Neural cell (in vitro differentiated cells): ENCODE measurements around the gene TRIO. TPM values are rescaled to one million over a fixed set of nuclear protein-coding genes. Genes with fewer than 3 reads are reported as not detected.

Source experiments
- H2AFZ ChIP-seq: fragments of 200-600, 300-800 bp; sonication (generic), shearing (Covaris generic); 2 replicates; pipeline ENCODE4 v1.6.0; 2014; ENCODE audit warnings: low read depth, mild to moderate bottlenecking, antibody characterized with exemption, low read length, moderate library complexity
- H3F3A ChIP-seq: fragments of 200-600 bp; shearing (Covaris generic); 2 replicates; pipeline ENCODE4 v1.6.1; 2016; ENCODE audit warnings: mild to moderate bottlenecking, moderate library complexity, mixed read lengths, antibody characterized with exemption, low read length; ENCODE audit not compliant: insufficient read depth, poor library complexity, severe bottlenecking
- H3K27ac ChIP-seq: fragments of 200-600, 300-800 bp; sonication (generic), shearing (Covaris generic); 2 replicates; pipeline ENCODE4 v1.5.1; 2014; ENCODE audit warnings: mild to moderate bottlenecking, low read length, moderate library complexity
- H3K27me3 ChIP-seq: fragments of 300-800, 200-600 bp; sonication (generic), shearing (Covaris generic); 2 replicates; pipeline ENCODE4 v1.6.0; 2014; ENCODE audit warnings: mild to moderate bottlenecking, low read depth, low read length, moderate library complexity; ENCODE audit not compliant: insufficient read depth
- H3K36me3 ChIP-seq: fragments of 300-800, 200-600 bp; sonication (generic), shearing (Covaris generic); 2 replicates; pipeline ENCODE4 v1.5.1; 2014; ENCODE audit warnings: mild to moderate bottlenecking, antibody characterized with exemption, low read length, moderate library complexity; ENCODE audit not compliant: insufficient read depth
- H3K4me2 ChIP-seq: fragments of 300-800, 200-600 bp; sonication (generic), shearing (Covaris generic); 2 replicates; pipeline ENCODE4 v1.6.0; 2014; ENCODE audit warnings: mild to moderate bottlenecking, low read length
- H3K4me3 ChIP-seq: fragments of 300-800, 200-600 bp; sonication (generic), shearing (Covaris generic); 2 replicates; pipeline ENCODE4 v1.5.1; 2014; ENCODE audit warnings: mild to moderate bottlenecking, low read length, moderate library complexity
- H3K79me2 ChIP-seq: fragments of 200-600 bp; shearing (Covaris generic); replicated peaks from 2 replicates; pipeline ENCODE4 v1.6.0; 2014; ENCODE audit warnings: mild to moderate bottlenecking, low read length, moderate library complexity; ENCODE audit not compliant: insufficient read depth
- H3K9ac ChIP-seq: fragments of 300-800, 200-600 bp; sonication (generic), shearing (Covaris generic); 2 replicates; pipeline ENCODE4 v1.6.1; 2016; ENCODE audit warnings: mild to moderate bottlenecking, low read length, mixed read lengths
- H3K9me2 ChIP-seq: fragments of 200-600 bp; shearing (Covaris generic); 2 replicates; pipeline ENCODE4 v1.6.1; 2016; ENCODE audit warnings: mild to moderate bottlenecking, low read length, mixed read lengths; ENCODE audit not compliant: insufficient read depth
- H3K9me3 ChIP-seq: fragments of 200-600, 300-800 bp; sonication (generic), shearing (Covaris generic); 2 replicates; pipeline ENCODE4 v1.6.1; 2016; ENCODE audit warnings: mild to moderate bottlenecking, mixed run types, low read length, moderate library complexity, mixed read lengths
- H4K20me1 ChIP-seq: fragments of 200-600 bp; shearing (Covaris generic); 2 replicates; pipeline ENCODE4 v1.6.1; 2016; ENCODE audit warnings: mild to moderate bottlenecking, mixed run types; ENCODE audit not compliant: insufficient read depth
- EP300 ChIP-seq: fragments of 450-650 bp; conservative IDR thresholded peaks from 2 replicates; pipeline ENCODE4 v1.6.1; 2014; ENCODE audit warnings: antibody characterized with exemption, mild to moderate bottlenecking, moderate library complexity; ENCODE audit not compliant: poor library complexity, severe bottlenecking
- EZH2 ChIP-seq: fragments of 200-600, 300-800 bp; shearing (Covaris generic), sonication (generic); IDR thresholded peaks from 2 replicates; pipeline ENCODE4 v1.6.1; 2014; ENCODE audit warnings: antibody characterized with exemption, low read length, borderline replicate concordance, mild to moderate bottlenecking; ENCODE audit not compliant: insufficient read depth, poor library complexity, severe bottlenecking
- MXI1 ChIP-seq: fragments of 450-650 bp; conservative IDR thresholded peaks from 2 replicates; pipeline ENCODE4 v1.6.1; 2014; ENCODE audit warnings: antibody characterized with exemption, mild to moderate bottlenecking; ENCODE audit not compliant: poor library complexity, severe bottlenecking
- POLR2AphosphoS5 ChIP-seq: IDR thresholded peaks from 2 replicates; pipeline ENCODE4 v1.6.1; 2012
- RAD21 ChIP-seq: fragments of 450-650 bp; conservative IDR thresholded peaks from 2 replicates; pipeline ENCODE4 v1.6.1; 2014; ENCODE audit warnings: antibody characterized with exemption, mild to moderate bottlenecking, moderate library complexity
- SMC3 ChIP-seq: fragments of 450-650 bp; conservative IDR thresholded peaks from 2 replicates; pipeline ENCODE4 v1.6.1; 2014; ENCODE audit warnings: antibody characterized with exemption, mild to moderate bottlenecking, moderate library complexity; ENCODE audit not compliant: poor library complexity
- TAF1 ChIP-seq: IDR thresholded peaks from 2 replicates; pipeline ENCODE4 v1.6.1; 2012; ENCODE audit warnings: low read depth
- polyA plus RNA-seq: library from polyadenylated mRNA; depleted of rRNA; stranded (reverse); fragments of >200 nt; gene quantifications from 2 replicates; pipeline ENCODE4 v1.2.3, GENCODE V29; 2014
- TF ChIP-seq, protein P1 (sequence below): fragments of 450-650 bp; IDR thresholded peaks from 2 replicates; pipeline ENCODE4 v1.5.1; 2014; ENCODE audit warnings: antibody characterized with exemption, mild to moderate bottlenecking, moderate library complexity; ENCODE audit not compliant: poor library complexity, severe bottlenecking
- TF ChIP-seq, protein P2 (sequence below): IDR thresholded peaks from 2 replicates; pipeline ENCODE4 v1.6.1; 2012; ENCODE audit warnings: borderline replicate concordance

Gene TRIO
- polyA plus RNA-seq, 1 donor from 2014 or later = 168 TPM

DNA sequence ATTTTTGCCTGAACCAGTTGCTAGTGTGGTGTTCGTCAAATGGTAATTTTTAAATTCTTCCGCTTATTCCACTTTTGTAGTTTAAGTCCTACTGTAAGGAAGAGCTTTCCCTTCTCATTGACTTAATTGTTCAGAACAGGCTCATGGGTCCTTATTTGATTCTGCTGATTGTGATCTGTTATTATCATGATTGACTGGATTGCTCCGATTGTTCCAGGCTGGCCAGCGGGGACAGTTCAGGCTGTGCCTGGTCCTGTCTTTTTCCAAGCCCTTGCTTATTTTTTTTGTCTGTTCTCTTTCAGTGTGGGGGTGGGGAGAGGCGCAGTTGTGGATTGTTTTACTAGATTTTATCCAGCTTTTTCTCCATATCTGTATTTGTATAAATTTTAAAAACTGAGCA is 52.4 kb downstream of the TRIO start:
- peaks cover 91% of the 10 kb centered on the region for H3K79me2 ChIP-seq
- H3K9me3 ChIP-seq = no peaks in the 10 kb centered on the region
- H3K9me2 ChIP-seq = no peaks in the 10 kb centered on the region
- no peak overlapping the region for H3K27ac ChIP-seq
- no peak overlapping the region for H3K4me2 ChIP-seq
- TF ChIP-seq TAF1 = no peak
- TF ChIP-seq, protein P1, sequence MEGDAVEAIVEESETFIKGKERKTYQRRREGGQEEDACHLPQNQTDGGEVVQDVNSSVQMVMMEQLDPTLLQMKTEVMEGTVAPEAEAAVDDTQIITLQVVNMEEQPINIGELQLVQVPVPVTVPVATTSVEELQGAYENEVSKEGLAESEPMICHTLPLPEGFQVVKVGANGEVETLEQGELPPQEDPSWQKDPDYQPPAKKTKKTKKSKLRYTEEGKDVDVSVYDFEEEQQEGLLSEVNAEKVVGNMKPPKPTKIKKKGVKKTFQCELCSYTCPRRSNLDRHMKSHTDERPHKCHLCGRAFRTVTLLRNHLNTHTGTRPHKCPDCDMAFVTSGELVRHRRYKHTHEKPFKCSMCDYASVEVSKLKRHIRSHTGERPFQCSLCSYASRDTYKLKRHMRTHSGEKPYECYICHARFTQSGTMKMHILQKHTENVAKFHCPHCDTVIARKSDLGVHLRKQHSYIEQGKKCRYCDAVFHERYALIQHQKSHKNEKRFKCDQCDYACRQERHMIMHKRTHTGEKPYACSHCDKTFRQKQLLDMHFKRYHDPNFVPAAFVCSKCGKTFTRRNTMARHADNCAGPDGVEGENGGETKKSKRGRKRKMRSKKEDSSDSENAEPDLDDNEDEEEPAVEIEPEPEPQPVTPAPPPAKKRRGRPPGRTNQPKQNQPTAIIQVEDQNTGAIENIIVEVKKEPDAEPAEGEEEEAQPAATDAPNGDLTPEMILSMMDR = no peak
- no peak for TF ChIP-seq EP300
- TF ChIP-seq, protein P2, sequence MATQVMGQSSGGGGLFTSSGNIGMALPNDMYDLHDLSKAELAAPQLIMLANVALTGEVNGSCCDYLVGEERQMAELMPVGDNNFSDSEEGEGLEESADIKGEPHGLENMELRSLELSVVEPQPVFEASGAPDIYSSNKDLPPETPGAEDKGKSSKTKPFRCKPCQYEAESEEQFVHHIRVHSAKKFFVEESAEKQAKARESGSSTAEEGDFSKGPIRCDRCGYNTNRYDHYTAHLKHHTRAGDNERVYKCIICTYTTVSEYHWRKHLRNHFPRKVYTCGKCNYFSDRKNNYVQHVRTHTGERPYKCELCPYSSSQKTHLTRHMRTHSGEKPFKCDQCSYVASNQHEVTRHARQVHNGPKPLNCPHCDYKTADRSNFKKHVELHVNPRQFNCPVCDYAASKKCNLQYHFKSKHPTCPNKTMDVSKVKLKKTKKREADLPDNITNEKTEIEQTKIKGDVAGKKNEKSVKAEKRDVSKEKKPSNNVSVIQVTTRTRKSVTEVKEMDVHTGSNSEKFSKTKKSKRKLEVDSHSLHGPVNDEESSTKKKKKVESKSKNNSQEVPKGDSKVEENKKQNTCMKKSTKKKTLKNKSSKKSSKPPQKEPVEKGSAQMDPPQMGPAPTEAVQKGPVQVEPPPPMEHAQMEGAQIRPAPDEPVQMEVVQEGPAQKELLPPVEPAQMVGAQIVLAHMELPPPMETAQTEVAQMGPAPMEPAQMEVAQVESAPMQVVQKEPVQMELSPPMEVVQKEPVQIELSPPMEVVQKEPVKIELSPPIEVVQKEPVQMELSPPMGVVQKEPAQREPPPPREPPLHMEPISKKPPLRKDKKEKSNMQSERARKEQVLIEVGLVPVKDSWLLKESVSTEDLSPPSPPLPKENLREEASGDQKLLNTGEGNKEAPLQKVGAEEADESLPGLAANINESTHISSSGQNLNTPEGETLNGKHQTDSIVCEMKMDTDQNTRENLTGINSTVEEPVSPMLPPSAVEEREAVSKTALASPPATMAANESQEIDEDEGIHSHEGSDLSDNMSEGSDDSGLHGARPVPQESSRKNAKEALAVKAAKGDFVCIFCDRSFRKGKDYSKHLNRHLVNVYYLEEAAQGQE = no peak
- TF ChIP-seq EZH2 = no peak
- TF ChIP-seq MXI1 = no peak
- TF ChIP-seq POLR2AphosphoS5 = no peak
- no peak for TF ChIP-seq RAD21
- no peak for TF ChIP-seq SMC3
- H4K20me1 ChIP-seq = peaks cover 35% of the 10 kb centered on the region
- H2AFZ ChIP-seq = no peak overlapping the region
- H3K9ac ChIP-seq = no peak overlapping the region
- H3K27me3 ChIP-seq = no peaks in the 10 kb centered on the region
- no peaks in the 10 kb centered on the region for H3F3A ChIP-seq
- no peak overlapping the region for H3K4me3 ChIP-seq
- no peaks in the 10 kb centered on the region for H3K36me3 ChIP-seq

DNA sequence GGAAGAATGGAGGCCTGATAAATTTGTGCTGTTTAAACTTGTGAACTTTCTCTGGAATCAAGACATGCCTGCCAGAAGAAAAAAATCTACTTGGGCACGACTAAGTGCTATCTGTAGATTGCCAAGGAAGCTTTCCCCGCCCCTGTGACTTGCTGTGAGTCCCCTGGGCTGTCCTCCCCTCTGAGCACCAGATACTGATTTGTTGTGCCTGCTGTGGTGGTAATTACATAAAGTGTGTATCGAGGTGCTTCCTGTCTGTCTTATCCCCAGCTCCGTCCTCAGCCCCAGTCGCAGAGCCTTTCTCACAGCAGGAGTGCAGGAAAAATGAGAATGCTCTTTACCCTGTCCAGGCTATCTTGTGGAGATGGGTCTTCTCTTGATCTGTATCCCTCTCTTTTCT is 53.9 kb downstream of the TRIO start:
- TF ChIP-seq POLR2AphosphoS5 = peak; percentile 27
- TF ChIP-seq EZH2 = no peak
- no peak for TF ChIP-seq RAD21
- no peak for TF ChIP-seq EP300
- no peak for TF ChIP-seq SMC3
- Histone ChIP-seq H3K9me2 (no peaks in the 10 kb centered on the region), H3K4me3 (peak overlapping the region; percentile 4), H3K27me3 (no peaks in the 10 kb centered on the region), H3K79me2 (peaks cover 87% of the 10 kb centered on the region), H3F3A (no peaks in the 10 kb centered on the region), H3K36me3 (no peaks in the 10 kb centered on the region), H3K9me3 (no peaks in the 10 kb centered on the region), H3K9ac (no peak overlapping the region), H2AFZ (no peak overlapping the region), H3K27ac (no peak overlapping the region), H4K20me1 (peaks cover 25% of the 10 kb centered on the region), H3K4me2 (no peak overlapping the region)

DNA sequence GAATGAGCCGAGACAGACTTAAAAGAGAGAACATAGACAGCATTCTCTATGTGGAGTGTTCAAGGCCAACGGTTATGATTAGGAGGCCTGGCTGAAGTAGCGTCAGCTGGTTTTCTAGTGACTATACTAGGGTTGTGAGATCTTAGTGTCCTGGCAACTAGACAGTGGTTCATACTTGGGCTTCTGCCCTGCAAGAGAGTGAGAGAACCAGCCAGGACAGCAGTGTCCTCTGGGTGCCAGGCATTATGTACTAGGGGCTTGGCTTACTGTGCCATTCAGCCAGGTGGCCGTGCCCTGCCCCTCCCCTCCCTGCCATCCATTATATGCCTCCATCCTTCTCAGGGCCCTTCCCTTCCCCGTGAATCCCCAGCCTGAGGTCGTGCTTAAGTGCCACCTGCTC is 56.8 kb downstream of the TRIO start:
- Histone ChIP-seq H3K27me3 (no peaks in the 10 kb centered on the region), H3F3A (no peaks in the 10 kb centered on the region), H3K9me2 (no peaks in the 10 kb centered on the region), H3K4me3 (no peak overlapping the region), H4K20me1 (peaks cover 32% of the 10 kb centered on the region), H3K36me3 (no peaks in the 10 kb centered on the region), H3K27ac (no peak overlapping the region), H3K79me2 (peaks cover 80% of the 10 kb centered on the region), H3K9ac (no peak overlapping the region), H3K9me3 (no peaks in the 10 kb centered on the region), H3K4me2 (no peak overlapping the region), H2AFZ (no peak overlapping the region)
- TF ChIP-seq, protein P1 = no peak
- TF ChIP-seq EZH2 = no peak
- TF ChIP-seq, protein P2 = no peak
- no peak for TF ChIP-seq POLR2AphosphoS5
- no peak for TF ChIP-seq MXI1
- no peak for TF ChIP-seq TAF1
- TF ChIP-seq RAD21 = no peak
- TF ChIP-seq EP300 = no peak
- no peak for TF ChIP-seq SMC3
